NCI-H1105 treated with DMSO at 0.1 percent for 48 hours (cell line): ENCODE results near the gene GMDS.
A peak's percentile ranks its signal among the peaks of the same experiment; 100 is the strongest.

ENCODE experiments used
- DNase-seq: peaks from one replicate; lab custom pipeline; 2025; lab: John Stamatoyannopoulos, UW

The GMDS gene

GRCh38 chr6:2099870-2100269, 145.5 kb downstream of the GMDS start:
- DNase-seq, result no peak

GRCh38 chr6:2097464-2097863, 147.9 kb downstream of the GMDS start:
- no peak for DNase-seq

DNA sequence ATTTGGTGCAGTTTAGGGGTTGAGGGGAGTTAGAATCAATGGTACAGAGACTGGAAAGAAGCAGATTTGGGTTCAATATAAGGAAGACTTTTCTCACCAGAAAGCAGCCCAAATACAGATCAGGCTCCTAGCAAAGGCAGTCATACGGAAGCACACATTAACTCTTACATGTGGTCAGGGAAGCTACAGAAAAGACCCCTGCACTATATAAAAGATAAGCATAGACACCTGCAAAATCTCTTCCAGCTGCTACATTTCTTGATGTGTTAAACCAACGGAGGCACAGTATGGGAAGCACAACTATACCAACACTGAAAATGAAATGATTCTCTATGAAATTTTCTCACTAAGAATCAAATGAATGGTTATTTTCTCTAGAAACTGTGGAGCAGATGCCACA, 150.8 kb downstream of the GMDS start:
- no peak for DNase-seq

DNA sequence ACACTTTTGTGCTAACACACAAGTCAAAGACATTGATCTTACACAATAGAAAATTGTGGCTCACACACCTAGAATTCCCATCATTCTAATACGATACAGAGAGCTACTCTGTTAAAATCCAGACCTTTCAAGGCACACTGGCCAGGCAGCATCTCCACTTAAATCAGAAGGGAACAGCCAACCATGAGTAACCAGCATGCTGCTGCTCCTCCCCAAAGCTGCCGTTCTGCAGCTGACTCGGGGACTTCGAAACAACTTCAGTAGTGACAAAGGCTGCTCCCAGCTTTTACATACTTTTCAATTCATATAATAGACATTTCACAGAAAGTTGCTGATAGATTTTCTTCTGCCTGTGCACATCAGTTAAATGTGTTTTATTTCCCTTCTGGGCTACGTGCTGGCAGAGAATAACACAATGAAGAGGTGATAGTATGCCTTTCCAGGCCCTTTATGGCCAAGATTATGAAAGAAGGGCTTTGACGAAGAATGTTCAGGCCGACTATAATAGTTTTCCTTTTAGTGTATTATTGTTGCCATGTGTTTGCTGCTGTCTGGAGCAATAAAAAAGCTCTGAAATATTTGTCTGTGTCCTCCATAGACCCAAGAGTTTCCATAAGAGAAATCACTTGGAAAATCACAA, 159.0 kb downstream of the GMDS start:
- no peak for DNase-seq

GRCh38 chr6:2085657-2086056, 159.7 kb downstream of the GMDS start:
- DNase-seq, result no peak

- no peak for DNase-seq
These were observed 164.0 kb downstream of the GMDS start for GRCh38 chr6:2081155-2082138.

DNA sequence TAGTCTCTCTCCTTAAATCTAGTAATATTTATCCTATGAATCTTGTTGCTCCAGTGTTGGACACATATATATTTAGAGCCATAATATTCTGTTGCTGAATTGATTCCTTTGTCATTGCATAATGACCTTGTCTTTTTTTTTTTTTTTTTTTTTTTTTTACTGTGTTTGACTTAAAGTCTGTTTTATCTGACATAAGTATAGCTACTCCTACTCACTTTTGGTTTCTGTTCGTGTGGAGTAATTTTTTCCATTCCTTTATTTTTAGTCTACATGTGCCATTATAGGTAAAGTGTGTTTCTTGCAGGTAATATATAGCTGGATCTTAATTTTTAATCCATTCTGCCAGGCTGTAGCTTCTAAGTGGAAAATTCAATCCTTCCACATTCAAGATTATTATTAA, 166.5 kb downstream of the GMDS start:
- no peak for DNase-seq

GRCh38 chr6:2077826-2078225, 167.6 kb downstream of the GMDS start:
- no peak for DNase-seq

DNA sequence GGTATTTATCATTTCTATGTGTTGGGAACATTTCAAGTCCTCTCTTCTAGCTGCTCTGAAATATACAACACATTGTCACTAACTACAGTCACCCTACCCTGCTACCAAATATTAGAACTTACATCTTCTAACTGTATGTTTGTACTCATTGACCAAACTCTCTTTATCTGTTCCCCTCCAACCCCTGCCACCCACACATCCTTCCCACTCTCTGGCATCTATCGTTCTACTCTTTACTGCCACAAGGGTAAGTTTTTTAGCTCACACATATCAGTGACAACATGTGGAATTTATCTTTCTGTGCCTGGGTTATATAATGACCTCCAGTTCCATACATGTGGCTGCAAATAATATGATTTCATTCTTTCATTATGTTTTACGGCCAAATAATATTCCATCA, 171.9 kb downstream of the GMDS start:
- DNase-seq, result no peak

GRCh38 chr6:2072453-2072852, 173.0 kb downstream of the GMDS start:
- DNase-seq, result no peak

GRCh38 chr6:2063547-2063946, 181.9 kb downstream of the GMDS start:
- peak; percentile 93 for DNase-seq

DNA sequence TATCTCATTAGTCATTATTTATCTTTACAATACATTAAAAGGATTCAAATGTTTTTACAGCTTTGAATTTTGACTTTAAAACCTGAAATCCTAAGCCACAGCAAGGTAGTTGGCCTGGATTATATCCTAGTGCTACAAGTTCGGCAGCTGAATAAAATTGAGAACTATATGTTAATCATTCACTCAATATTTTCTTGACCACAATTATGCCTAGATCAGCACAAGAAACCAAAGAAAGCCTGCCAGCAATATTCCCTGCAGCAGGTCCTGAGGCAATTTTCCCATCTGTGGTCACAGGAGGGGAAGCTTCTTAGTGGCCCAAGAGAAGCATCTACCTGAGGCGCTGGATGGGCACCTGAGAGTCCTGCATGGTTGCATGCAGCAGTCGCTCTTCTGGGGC, 183.5 kb downstream of the GMDS start:
- DNase-seq, result no peak

- no peak for DNase-seq
These were observed 189.5 kb downstream of the GMDS start for GRCh38 chr6:2055911-2056310.

GRCh38 chr6:2055143-2055542, 190.3 kb downstream of the GMDS start:
- no peak for DNase-seq

DNA sequence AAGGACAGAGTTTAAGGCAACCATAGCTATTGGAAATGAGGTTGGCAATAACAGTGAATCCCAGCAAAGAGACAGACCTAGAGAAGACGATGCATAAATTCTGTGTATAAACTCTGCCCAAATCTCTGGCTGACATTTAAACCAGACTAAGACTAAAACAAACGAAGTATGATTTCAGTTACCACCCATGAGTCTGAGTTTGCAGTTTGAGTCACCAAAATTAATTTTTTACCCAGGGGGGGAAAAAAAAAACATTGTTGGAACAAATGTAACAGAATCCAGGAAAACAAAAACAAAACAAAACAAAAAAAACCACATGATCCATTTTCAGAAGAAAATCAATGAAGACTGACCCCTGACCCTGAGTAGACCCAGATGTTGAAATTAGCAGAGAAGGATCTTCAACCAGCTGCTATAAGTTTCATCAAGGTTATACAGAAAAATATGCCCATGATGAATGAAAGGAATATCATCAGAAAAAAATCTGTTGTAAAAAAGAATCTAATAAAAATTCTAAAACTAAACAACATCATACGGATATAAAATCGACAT, 190.8 kb downstream of the GMDS start:
- DNase-seq, result no peak

GRCh38 chr6:2053691-2054090, 191.7 kb downstream of the GMDS start:
- DNase-seq, result no peak

DNA sequence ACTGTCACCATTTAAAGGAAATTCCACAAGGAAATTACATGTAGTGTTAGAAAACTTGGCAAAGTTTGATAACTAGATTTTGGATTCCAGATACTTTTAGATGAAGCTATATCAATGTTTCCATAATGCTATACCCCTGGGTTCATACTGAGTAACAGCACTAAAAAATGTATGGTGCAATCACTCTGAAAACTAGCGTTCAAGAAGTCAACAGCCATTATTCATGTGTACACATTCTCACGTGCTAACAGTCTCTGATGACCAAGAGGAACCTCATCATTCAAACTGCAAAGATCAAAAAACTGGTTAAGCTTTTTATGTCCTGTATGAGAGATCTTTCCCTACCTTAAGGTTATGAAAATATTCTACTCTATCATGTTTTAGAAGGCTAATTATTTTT, 197.6 kb downstream of the GMDS start:
- no peak for DNase-seq

DNA sequence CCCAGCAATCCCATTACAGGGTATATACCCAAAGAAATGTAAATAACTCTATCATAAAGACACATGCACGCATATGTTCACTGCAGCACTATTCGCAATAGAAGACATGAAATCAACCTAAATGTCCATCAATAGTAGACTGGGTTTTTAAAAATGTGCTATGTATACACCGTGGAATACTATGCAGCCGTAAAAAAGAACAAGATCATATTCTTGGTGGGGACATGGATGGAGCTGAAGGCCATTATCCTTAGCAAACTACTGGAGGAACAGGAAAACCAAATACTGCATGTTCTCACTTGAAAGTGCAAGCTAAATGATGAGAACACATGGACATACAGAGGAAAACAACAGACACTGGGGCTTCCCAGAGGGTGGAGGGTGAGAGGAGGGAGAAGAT, 201.2 kb downstream of the GMDS start:
- no peak for DNase-seq

DNA sequence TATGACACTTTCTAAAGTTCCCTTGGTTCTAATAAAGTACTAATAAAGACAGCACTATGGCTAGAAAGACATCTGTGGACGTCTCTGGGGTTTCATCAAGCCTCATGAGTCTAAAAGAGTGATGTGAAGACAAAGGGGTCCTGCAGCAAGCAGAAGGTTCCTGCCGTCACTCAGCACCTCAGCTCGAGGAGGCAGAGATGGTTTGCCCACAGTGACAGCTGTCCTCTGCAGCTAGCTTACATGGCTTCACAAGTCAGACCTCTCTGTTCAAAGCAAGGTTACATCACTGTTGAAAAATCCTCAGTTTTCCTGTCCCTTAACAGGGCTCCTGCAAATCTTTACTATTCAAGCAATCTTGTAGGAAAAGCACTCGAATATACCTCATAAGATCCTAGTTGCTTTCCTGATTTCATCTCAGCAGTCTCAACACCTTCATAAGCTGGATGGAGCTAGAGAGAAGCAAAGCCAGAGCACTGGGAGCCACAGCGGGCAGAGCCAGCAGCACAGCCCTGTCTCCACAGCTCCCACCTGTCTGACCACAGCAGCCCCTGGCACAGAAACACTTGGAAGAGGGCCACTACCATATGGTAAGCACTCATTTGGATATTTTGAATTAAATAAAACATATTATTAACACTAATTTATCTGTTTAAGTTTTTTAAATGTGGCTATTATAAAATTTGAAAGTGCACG, 202.3 kb downstream of the GMDS start:
- no peak for DNase-seq

DNA sequence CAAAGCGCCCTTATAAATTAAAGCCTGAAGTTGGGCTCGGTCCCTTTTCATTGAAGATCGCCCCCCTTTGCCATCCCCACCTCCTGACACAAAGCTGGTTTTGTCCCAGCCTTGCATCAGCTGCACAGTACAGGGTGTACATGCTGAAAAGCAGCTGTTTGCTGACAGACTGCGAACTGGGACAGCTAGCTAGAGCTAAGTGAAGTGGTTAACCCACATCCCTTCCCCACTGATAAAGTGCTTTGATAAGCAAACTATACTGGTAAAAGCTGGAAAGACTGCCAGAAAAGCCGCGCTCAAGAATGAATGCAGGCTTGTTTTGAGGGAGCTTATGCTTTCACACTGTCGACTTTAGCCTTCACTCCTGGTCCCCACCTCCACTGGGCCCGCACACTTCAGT, 207.3 kb downstream of the GMDS start:
- no peak for DNase-seq

- DNase-seq, result peak; percentile 10
These were observed 208.0 kb downstream of the GMDS start for GRCh38 chr6:2037237-2037926.

DNA sequence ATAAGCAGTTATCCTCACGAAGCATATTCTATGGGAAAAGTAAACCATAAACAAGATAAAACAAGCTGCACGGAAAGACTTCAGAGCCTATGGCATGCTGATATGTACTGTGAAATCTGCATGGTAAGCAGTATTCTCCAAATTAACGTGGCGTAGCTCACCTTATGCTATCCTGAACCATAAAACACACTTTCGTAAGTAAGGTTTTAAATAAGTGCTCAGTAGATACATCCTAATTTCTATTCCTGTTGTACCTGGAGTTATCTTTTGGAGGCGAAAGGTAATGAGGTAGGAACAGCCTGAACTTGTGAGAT, 208.7 kb downstream of the GMDS start:
- no peak for DNase-seq
